ENCODE measurements around the gene THAP7. TPM values are rescaled to one million over a fixed set of nuclear protein-coding genes. Genes with fewer than 3 reads are reported as not detected.
A peak's percentile ranks its signal among the peaks of the same experiment; 100 is the strongest.

THAP7 gene
- total RNA-seq, 1 experiment from 2014 or later: 24.9 TPM

DNA sequence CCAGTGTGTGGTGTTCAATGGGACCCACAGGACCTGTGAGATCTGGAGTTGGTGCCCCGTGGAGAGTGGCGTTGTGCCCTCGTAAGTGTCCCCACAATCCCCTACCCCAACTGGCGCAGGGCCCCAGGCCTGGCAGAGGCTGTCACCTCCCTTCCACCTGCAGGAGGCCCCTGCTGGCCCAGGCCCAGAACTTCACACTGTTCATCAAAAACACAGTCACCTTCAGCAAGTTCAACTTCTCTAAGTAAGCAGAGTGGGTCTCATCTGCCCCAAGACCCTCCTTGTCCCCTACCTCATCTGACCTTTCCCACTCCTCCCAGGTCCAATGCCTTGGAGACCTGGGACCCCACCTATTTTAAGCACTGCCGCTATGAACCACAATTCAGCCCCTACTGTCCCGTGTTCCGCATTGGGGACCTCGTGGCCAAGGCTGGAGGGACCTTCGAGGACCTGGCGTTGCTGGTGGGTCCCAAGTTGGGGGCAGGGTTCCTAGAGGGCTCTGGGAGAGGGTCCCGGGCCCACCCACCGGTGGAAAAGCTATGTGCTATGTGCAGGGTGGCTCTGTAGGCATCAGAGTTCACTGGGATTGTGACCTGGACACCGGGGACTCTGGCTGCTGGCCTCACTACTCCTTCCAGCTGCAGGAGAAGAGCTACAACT, 21.2 kb upstream of the THAP7 start:
- Mint-ChIP-seq H3K4me1 (ENCODE audit: insufficient read depth, unreplicated experiment) (peaks cover 7% of the 10 kb centered on the region), H3K27me3 (ENCODE audit: insufficient read depth, unreplicated experiment) (no peaks in the 10 kb centered on the region), H3K27ac (ENCODE audit: low read depth, unreplicated experiment) (no peak overlapping the region), H3K4me3 (ENCODE audit: unreplicated experiment) (no peak overlapping the region), H3K9me3 (ENCODE audit: unreplicated experiment) (no peaks in the 10 kb centered on the region), H3K36me3 (ENCODE audit: insufficient read depth, unreplicated experiment) (no peaks in the 10 kb centered on the region)
- ChIA-PET POLR2A (interaction anchor here (1.0 to 1.1 kb wide), 2 partner anchors 8 to 15 kb away, joined by 3 read pairs; no protein-coding TSS in a partner anchor), CTCF (no interaction called here)
- no peak for DNase-seq (ENCODE audit: unreplicated experiment)
- TF ChIP-seq, protein P1, sequence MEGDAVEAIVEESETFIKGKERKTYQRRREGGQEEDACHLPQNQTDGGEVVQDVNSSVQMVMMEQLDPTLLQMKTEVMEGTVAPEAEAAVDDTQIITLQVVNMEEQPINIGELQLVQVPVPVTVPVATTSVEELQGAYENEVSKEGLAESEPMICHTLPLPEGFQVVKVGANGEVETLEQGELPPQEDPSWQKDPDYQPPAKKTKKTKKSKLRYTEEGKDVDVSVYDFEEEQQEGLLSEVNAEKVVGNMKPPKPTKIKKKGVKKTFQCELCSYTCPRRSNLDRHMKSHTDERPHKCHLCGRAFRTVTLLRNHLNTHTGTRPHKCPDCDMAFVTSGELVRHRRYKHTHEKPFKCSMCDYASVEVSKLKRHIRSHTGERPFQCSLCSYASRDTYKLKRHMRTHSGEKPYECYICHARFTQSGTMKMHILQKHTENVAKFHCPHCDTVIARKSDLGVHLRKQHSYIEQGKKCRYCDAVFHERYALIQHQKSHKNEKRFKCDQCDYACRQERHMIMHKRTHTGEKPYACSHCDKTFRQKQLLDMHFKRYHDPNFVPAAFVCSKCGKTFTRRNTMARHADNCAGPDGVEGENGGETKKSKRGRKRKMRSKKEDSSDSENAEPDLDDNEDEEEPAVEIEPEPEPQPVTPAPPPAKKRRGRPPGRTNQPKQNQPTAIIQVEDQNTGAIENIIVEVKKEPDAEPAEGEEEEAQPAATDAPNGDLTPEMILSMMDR (IDR thresholded peaks at IDR 0.05; ENCODE audit: unreplicated experiment): peak; percentile 9
- intact Hi-C loops (cut with micrococcal nuclease): no loop called here
- no TSS peak for BruUV-seq (replicated peaks)

DNA sequence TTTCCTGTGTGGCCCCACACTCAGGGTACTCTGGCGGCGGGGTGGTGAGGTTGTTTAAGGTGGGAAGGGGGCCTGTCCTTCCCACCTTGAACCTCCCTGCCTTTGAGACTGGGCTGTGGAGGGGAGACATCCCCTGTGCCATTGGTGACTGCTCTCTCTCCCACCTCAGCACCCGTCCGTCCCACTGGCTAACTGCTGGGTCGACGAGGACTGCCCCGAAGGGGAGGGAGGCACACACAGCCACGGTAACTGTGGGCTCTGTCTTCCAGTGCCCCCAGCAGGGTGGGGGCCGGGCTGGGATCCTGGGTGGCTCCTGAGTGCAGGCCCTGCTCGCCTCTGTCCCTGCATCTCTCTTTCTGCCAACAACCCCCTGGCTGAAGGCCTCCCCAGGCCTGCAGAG, 20.6 kb upstream of the THAP7 start:
- POLR2A ChIA-PET: no interaction called here
- Mint-ChIP-seq H3K36me3 (ENCODE audit: insufficient read depth, unreplicated experiment) (peaks cover 4% of the 10 kb centered on the region), H3K4me3 (ENCODE audit: unreplicated experiment) (no peak overlapping the region), H3K9me3 (ENCODE audit: unreplicated experiment) (no peaks in the 10 kb centered on the region), H3K4me1 (ENCODE audit: insufficient read depth, unreplicated experiment) (peaks cover 7% of the 10 kb centered on the region), H3K27ac (ENCODE audit: low read depth, unreplicated experiment) (no peak overlapping the region), H3K27me3 (ENCODE audit: insufficient read depth, unreplicated experiment) (no peaks in the 10 kb centered on the region)
- no TSS peak for BruUV-seq (replicated peaks)
- TF ChIP-seq, protein P1 (IDR thresholded peaks at IDR 0.05; ENCODE audit: unreplicated experiment): no peak
- intact Hi-C loops (cut with micrococcal nuclease): no loop called here
- no peak for DNase-seq (ENCODE audit: unreplicated experiment)
- CTCF ChIA-PET: no interaction called here

DNA sequence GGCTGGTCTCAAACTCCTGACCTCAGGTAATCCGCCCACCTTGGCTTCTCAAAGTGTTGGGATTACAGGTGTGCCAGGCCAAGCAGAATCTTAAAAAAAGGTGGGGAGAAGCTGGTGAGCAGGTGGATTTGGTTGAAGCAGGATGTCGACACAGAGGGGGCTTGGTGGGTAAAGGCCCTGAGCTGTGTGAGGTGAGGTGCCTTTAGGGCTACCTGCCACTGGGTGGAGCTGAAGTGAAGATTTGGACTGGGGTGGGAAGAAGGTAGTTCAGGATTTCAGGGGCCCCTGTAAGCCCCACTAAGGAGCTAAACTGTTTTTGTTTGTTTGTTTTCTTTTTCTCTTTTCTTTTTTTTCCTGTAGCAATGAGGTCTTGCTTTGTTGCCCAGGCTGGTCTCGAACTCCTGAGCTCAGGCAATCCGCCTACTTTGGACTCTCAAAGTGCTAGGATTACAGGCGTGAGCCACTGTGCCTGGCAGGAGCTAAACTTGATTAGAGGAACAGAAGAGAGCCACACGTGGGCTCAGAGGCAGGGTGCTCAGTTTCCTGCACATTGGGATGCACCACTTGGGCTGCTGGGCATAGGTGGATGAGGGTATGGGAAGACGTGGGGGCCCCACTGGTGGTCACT, 19.0 kb upstream of the THAP7 start:
- Mint-ChIP-seq H3K4me1 (ENCODE audit: insufficient read depth, unreplicated experiment) (peaks cover 10% of the 10 kb centered on the region), H3K4me3 (ENCODE audit: unreplicated experiment) (no peak overlapping the region), H3K27ac (ENCODE audit: low read depth, unreplicated experiment) (no peak overlapping the region), H3K27me3 (ENCODE audit: insufficient read depth, unreplicated experiment) (no peaks in the 10 kb centered on the region), H3K36me3 (ENCODE audit: insufficient read depth, unreplicated experiment) (peaks cover 9% of the 10 kb centered on the region), H3K9me3 (ENCODE audit: unreplicated experiment) (no peaks in the 10 kb centered on the region)
- peak; percentile 33 for DNase-seq (ENCODE audit: unreplicated experiment)
- ChIA-PET CTCF (interaction anchor here (0.7 to 1.8 kb wide), 3 partner anchors 24 to 308 kb away, joined by 3 to 7 read pairs (median 5); no protein-coding TSS in a partner anchor), POLR2A (interaction anchor here (0.6 kb wide), 2 partner anchors 16 to 159 kb away, joined by 3 read pairs; no protein-coding TSS in a partner anchor)
- TF ChIP-seq, protein P1 (IDR thresholded peaks at IDR 0.05; ENCODE audit: unreplicated experiment): peak; percentile 33
- no TSS peak for BruUV-seq (replicated peaks)
- intact Hi-C loops (cut with micrococcal nuclease): no loop called here

DNA sequence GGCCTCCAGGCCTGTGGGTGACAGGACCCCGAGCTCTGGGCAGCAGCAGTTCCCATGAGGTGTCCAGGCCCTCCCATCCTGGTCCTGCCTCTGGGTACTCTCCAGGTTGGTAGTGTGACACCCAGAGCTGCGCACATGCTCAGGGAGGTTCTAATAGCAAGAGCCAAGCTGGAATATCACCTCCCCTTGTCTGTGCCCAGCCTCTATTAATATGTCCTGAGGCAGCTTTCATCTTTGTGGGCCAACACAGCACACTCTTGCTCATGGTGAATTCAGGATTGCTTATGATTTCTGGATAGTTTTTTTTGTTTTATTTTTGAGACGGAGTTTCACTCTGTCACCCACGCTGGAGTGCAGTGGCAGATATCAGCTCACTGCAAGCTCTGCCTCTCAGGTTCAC, 16.4 kb upstream of the THAP7 start:
- TF ChIP-seq, protein P1 (IDR thresholded peaks at IDR 0.05; ENCODE audit: unreplicated experiment): no peak
- DNase-seq (ENCODE audit: unreplicated experiment): no peak
- Mint-ChIP-seq H3K4me3 (ENCODE audit: unreplicated experiment) (no peak overlapping the region), H3K9me3 (ENCODE audit: unreplicated experiment) (no peaks in the 10 kb centered on the region), H3K4me1 (ENCODE audit: insufficient read depth, unreplicated experiment) (peaks cover 22% of the 10 kb centered on the region), H3K36me3 (ENCODE audit: insufficient read depth, unreplicated experiment) (peaks cover 9% of the 10 kb centered on the region), H3K27ac (ENCODE audit: low read depth, unreplicated experiment) (no peak overlapping the region), H3K27me3 (ENCODE audit: insufficient read depth, unreplicated experiment) (no peaks in the 10 kb centered on the region)
- ChIA-PET POLR2A (interaction anchor here (1.3 kb wide), 1 partner anchor 9 kb away, joined by 3 read pairs; no protein-coding TSS in a partner anchor), CTCF (no interaction called here)
- BruUV-seq (replicated peaks): no TSS peak
- intact Hi-C loops (cut with micrococcal nuclease): no loop called here
